Cardiac muscle cell (in vitro differentiated cells and primary cell): ENCODE data around the gene TOPAZ1. TPM values are rescaled to one million over a fixed set of nuclear protein-coding genes. Genes with fewer than 3 reads are reported as not detected.
"Not testable (repeated sequence)": the region's sequence is repeated elsewhere in the genome, so short reads cannot be mapped to it uniquely, and the experiment has no call there.

Experiments
- DNase-seq, 2 donors: peaks; one replicate each; pipeline versions ENCODE4 v3.0.0 to v3.0.0-alpha.2; 2010 to 2017; ENCODE audit warnings: low read depth in 1 of 2, low spot score in 1 of 2
- H3K27ac ChIP-seq: fragments of 200-600 bp; sonication (generic); 2 replicates; pipeline ENCODE4 v1.5.1; 2016
- H3K27me3 ChIP-seq: fragments of 200-600 bp; sonication (generic); 2 replicates; pipeline ENCODE4 v1.6.0; 2016; ENCODE audit warnings: control low read depth
- H3K36me3 ChIP-seq: fragments of 200-600 bp; sonication (generic); 2 replicates; pipeline ENCODE4 v1.5.1; 2016; ENCODE audit warnings: control low read depth
- H3K4me1 ChIP-seq: fragments of 200-600 bp; sonication (generic); 2 replicates; pipeline ENCODE4 v1.8.1; 2017; ENCODE audit warnings: low read depth, mild to moderate bottlenecking, mixed run types
- H3K4me3 ChIP-seq: fragments of 200-600 bp; sonication (generic); 2 replicates; pipeline ENCODE4 v1.5.1; 2016; ENCODE audit warnings: mild to moderate bottlenecking
- H3K9me3 ChIP-seq: fragments of 200-600 bp; sonication (generic); 2 replicates; pipeline ENCODE4 v1.5.1; 2017; ENCODE audit warnings: low read depth, mild to moderate bottlenecking, control low read depth
- CTCF ChIP-seq: IDR thresholded peaks from 2 replicates; pipeline ENCODE4 v1.5.1; 2012; ENCODE audit warnings: low read depth, mild to moderate bottlenecking, low read length
- polyA plus RNA-seq: library from polyadenylated mRNA; unstranded; fragments of >200 nt; fragmentation: Nextera tagmentation; extraction: Ambion mirVana; gene quantifications from 2 replicates; pipeline ENCODE4 v1.2.1, GENCODE V29; 2016
- total RNA-seq: library from RNA; depleted of rRNA; stranded (reverse); fragments of >200 nt; gene quantifications from 2 replicates; pipeline ENCODE4 v1.2.3, GENCODE V29; 2016

Gene TOPAZ1
- total and polyA plus RNA-seq, 2 experiments from 2014 or later, result not detected

DNA sequence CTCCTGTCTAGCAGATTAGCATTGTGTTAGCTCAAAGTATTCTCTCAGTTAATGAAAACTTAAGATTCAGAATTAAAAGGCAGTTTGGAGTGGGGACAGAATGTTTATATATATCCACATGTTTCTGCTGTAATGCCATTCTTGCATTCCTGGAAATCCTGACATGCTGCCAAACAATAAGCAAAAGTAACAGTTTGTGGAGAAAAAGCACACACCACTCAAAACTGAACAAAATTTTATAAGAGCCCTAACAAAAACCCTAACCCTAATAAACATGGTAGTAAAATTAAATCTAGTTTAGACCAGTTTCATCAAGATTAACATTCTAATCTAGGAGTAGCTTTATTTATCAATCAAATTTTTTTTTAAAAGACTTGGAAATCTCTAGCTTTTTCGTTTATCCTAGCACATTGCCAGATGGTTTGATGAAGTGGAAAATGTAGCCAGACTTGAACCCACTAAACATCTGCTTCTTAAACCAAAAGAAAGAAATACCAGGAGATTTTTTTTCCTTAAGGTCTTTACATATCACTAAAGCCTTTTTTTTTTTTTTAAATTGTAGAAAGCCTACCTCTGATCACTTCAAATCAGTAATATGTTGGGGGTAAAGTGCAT lies 100.6 kb downstream of the TOPAZ1 start:
- no peaks in the 10 kb centered on the region for H3K27me3 ChIP-seq
- H3K4me1 ChIP-seq, result peaks cover 6% of the 10 kb centered on the region
- H3K9me3 ChIP-seq, result no peaks in the 10 kb centered on the region
- peak in 1 of 2 donors; percentile 84 for DNase-seq
- no peak for TF ChIP-seq CTCF
- H3K27ac ChIP-seq, result no peak overlapping the region
- no peaks in the 10 kb centered on the region for H3K36me3 ChIP-seq
- H3K4me3 ChIP-seq, result no peak overlapping the region

GRCh38 chr3:44343421-44343820 lies 101.7 kb downstream of the TOPAZ1 start:
- Histone ChIP-seq H3K9me3 (no peaks in the 10 kb centered on the region), H3K27ac (no peak overlapping the region), H3K4me3 (no peak overlapping the region), H3K36me3 (no peaks in the 10 kb centered on the region), H3K4me1 (peaks cover 6% of the 10 kb centered on the region), H3K27me3 (no peaks in the 10 kb centered on the region)
- TF ChIP-seq CTCF, result no peak
- DNase-seq, result no peak

- H3K27ac ChIP-seq, H3K36me3 ChIP-seq, H3K4me1 ChIP-seq, H3K27me3 ChIP-seq, DNase-seq, H3K9me3 ChIP-seq, H3K4me3 ChIP-seq: not testable (repeated sequence)
Observed at GRCh38 chr3:44346590-44346989, 104.9 kb downstream of the TOPAZ1 start.

DNA sequence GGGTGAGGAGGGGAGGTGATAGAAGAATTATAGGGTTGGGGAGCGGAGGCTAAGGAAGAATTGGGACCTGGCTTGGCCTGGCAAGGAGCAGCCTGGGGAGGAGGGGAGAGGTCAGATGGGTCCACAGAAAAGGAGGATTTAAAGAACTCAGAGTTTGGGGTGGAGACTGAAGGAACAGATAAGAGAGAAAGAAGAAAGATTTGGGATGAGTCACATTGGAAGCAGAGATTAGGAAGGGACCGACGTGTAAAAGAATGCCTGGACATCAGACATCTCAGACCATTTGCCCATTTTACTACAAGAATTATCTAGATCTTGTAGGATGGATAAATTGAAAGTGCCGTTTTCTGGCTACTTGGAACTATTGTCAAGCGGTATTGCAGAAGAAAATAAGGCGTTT lies 107.3 kb downstream of the TOPAZ1 start:
- peak in 1 of 2 donors; percentile 12 for DNase-seq
- H3K27ac ChIP-seq, result no peak overlapping the region
- no peak overlapping the region for H3K4me3 ChIP-seq

DNA sequence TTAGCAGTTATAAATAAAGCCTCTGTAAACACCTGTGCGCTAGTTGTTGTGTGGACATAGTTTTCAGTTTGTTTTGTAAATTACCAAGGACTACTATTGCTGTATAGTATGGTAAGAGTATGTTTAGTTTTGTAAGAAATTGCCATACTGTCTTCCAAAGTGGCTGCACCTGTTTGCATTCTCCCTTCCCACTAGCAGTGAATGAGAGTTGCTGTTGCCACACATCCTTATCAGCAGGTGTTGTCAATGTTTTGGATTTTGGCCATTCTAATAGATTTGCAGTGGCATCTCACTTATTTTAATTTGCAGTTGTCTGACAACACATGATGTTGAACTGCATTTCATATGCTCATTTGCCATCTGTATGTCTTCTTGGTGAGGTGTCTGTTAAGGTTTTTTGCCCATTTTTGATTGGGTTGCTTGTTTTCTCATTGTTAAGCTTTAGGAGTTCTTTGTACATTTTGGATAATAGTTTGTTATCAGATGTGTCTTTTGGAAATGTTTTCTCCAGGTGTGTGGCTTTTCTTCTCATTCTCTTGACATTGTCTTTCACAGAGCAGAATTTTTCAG lies 111.8 kb downstream of the TOPAZ1 start:
- no peak for TF ChIP-seq CTCF
- no peaks in the 10 kb centered on the region for H3K9me3 ChIP-seq
- H3K27ac ChIP-seq, result no peak overlapping the region
- no peaks in the 10 kb centered on the region for H3K27me3 ChIP-seq
- H3K4me3 ChIP-seq, result no peak overlapping the region
- H3K36me3 ChIP-seq, result peaks cover 5% of the 10 kb centered on the region
- H3K4me1 ChIP-seq, result peaks cover 18% of the 10 kb centered on the region
- DNase-seq, result no peak

More for the DNA sequence above, 107.3 kb downstream of the TOPAZ1 start:
- Histone ChIP-seq H3K4me1 (no peaks in the 10 kb centered on the region), H3K27me3 (no peaks in the 10 kb centered on the region), H3K9me3 (no peaks in the 10 kb centered on the region), H3K36me3 (no peaks in the 10 kb centered on the region)
- no peak for TF ChIP-seq CTCF

DNA sequence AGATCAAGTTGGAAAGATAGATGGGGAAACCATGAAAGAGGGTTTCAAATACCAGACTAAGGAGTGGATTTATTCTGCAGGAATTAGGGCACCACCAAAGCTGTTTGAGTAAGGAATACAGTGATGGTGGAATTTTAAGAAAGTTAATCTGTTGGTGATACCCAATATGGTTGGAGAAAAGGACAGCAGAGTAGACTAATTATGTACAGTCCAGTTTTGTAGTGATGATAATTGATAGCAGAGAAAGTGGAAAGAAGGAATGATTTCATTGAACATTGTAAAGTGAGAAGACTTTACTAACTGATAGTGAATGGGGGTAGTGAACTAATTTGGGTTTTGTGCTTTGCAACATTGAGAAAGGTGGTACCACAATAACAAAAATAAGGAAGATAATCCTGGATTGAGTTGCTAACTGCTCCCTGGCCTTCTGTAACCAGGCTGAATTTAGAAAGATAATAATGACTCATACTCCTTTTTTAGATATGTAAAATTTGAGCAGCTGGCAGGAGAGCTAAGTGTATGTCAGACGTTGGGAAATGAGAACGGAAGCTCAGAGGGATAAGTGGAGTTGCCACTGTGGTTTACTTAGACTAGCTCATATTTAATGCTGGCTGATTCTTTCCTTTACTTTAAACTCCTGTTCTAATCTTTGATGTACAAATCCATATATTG lies 113.8 kb downstream of the TOPAZ1 start:
- Histone ChIP-seq H3K9me3 (no peaks in the 10 kb centered on the region), H3K36me3 (peaks cover 6% of the 10 kb centered on the region), H3K27ac (peak overlapping the region; percentile 80), H3K4me1 (peaks cover 29% of the 10 kb centered on the region), H3K27me3 (no peaks in the 10 kb centered on the region), H3K4me3 (no peak overlapping the region)
- TF ChIP-seq CTCF, result no peak
- DNase-seq, result peak; percentile 53 to 90
